ENCODE results near the gene EEF1E1. TPM values are rescaled to one million over a fixed set of nuclear protein-coding genes. Genes with fewer than 3 reads are reported as not detected.
A peak's percentile ranks its signal among the peaks of the same experiment; 100 is the strongest.

EEF1E1 gene
- total RNA-seq, 1 experiment from 2014 or later = 72.5 TPM

- no peak overlapping the region for H3K27ac ChIP-seq
- no peaks in the 10 kb centered on the region for H3K9me3 ChIP-seq (replicated peaks)
- no peaks in the 10 kb centered on the region for H3K27me3 ChIP-seq
- H3K4me1 ChIP-seq = no peaks in the 10 kb centered on the region; the same call in 1 of the 2 replicates
- DNase-seq = no peak
- no peak overlapping the region for H3K4me3 ChIP-seq
- no peaks in the 10 kb centered on the region for H3K36me3 ChIP-seq
Observed at GRCh38 chr6:8108759-8109539, 6.6 kb upstream of the EEF1E1 start.

GRCh38 chr6:8108031-8108660 lies 5.8 kb upstream of the EEF1E1 start:
- no peak overlapping the region for H3K4me3 ChIP-seq
- H3K36me3 ChIP-seq = no peaks in the 10 kb centered on the region
- no peaks in the 10 kb centered on the region for H3K27me3 ChIP-seq
- H3K4me1 ChIP-seq = no peaks in the 10 kb centered on the region; the same call in 1 of the 2 replicates
- no peaks in the 10 kb centered on the region for H3K9me3 ChIP-seq (replicated peaks)
- peak; percentile 9 to 20 for DNase-seq
- H3K27ac ChIP-seq = no peak overlapping the region

- no peaks in the 10 kb centered on the region for H3K36me3 ChIP-seq
- no peak for DNase-seq
- H3K4me3 ChIP-seq = no peak overlapping the region
- no peaks in the 10 kb centered on the region for H3K27me3 ChIP-seq
- no peaks in the 10 kb centered on the region; the same call in 1 of the 2 replicates for H3K4me1 ChIP-seq
- no peaks in the 10 kb centered on the region for H3K9me3 ChIP-seq (replicated peaks)
- no peak overlapping the region for H3K27ac ChIP-seq
Observed at GRCh38 chr6:8105791-8106190, 3.4 kb upstream of the EEF1E1 start.

DNA sequence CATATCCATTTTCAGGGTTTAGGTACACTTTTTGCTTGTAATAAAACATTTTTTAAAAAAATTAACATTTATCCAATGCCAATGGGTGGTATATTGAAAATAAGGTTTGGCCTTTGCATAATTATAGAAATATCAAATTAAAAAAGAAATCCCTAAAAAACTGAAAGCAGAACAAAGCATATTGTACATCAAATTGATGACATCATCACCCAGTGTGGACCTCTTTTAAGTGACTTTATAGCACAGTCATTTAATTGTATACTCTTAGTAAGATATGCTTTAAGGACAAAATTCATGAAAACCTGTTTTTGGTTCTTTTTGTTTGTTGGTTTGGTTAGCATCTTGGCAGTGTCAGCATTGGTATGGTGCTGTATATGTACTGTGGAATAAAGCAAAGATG lies 1.4 kb upstream of the EEF1E1 start:
- no peak overlapping the region for H3K27ac ChIP-seq

GRCh38 chr6:8100159-8100854 lies 2.0 kb downstream of the EEF1E1 start:
- Histone ChIP-seq H3K27me3 (no peaks in the 10 kb centered on the region), H3K36me3 (peaks cover 9% of the 10 kb centered on the region), H3K27ac (no peak overlapping the region), H3K9me3 (replicated peaks) (no peaks in the 10 kb centered on the region), H3K4me1 (no peaks in the 10 kb centered on the region), H3K4me3 (no peak overlapping the region)
- DNase-seq = no peak

More for the DNA sequence above, 1.4 kb upstream of the EEF1E1 start:
- Histone ChIP-seq H3K9me3 (replicated peaks) (no peaks in the 10 kb centered on the region), H3K27me3 (no peaks in the 10 kb centered on the region), H3K4me3 (no peak overlapping the region), H3K36me3 (no peaks in the 10 kb centered on the region; the same call in 1 of the 2 replicates), H3K4me1 (no peaks in the 10 kb centered on the region; the same call in 1 of the 2 replicates)
- no peak for DNase-seq

GRCh38 chr6:8090650-8091049 lies 11.7 kb downstream of the EEF1E1 start:
- H3K27me3 ChIP-seq = no peaks in the 10 kb centered on the region
- no peak for DNase-seq
- no peaks in the 10 kb centered on the region for H3K4me1 ChIP-seq
- no peaks in the 10 kb centered on the region for H3K9me3 ChIP-seq (replicated peaks)
- H3K4me3 ChIP-seq = no peak overlapping the region
- H3K36me3 ChIP-seq = peaks cover 43% of the 10 kb centered on the region
- no peak overlapping the region for H3K27ac ChIP-seq

DNA sequence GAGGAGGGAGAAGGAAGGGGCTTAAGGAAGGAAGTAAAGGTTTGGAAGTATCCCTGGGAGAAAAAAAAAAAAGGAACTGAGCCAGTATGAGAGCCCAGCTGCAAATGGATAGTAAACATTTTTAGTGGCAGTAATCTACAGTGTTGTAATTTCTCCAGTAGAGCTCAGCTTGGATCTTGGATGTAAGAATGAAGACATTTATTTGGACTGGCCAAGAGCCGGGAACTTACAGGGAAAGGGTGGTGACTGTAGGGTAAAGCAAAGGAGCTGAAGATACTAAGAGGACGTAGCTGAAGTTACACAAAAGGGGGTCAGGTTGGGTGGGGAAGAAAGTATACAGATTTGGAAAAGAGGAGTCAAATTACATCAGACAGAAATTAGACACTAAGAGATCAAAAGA lies 13.5 kb downstream of the EEF1E1 start:
- Histone ChIP-seq H3K9me3 (replicated peaks) (no peaks in the 10 kb centered on the region), H3K27ac (no peak overlapping the region), H3K4me1 (no peaks in the 10 kb centered on the region; the same call in 1 of the 2 replicates), H3K27me3 (no peaks in the 10 kb centered on the region), H3K36me3 (peaks cover 40% of the 10 kb centered on the region), H3K4me3 (no peak overlapping the region)
- no peak for DNase-seq

DNA sequence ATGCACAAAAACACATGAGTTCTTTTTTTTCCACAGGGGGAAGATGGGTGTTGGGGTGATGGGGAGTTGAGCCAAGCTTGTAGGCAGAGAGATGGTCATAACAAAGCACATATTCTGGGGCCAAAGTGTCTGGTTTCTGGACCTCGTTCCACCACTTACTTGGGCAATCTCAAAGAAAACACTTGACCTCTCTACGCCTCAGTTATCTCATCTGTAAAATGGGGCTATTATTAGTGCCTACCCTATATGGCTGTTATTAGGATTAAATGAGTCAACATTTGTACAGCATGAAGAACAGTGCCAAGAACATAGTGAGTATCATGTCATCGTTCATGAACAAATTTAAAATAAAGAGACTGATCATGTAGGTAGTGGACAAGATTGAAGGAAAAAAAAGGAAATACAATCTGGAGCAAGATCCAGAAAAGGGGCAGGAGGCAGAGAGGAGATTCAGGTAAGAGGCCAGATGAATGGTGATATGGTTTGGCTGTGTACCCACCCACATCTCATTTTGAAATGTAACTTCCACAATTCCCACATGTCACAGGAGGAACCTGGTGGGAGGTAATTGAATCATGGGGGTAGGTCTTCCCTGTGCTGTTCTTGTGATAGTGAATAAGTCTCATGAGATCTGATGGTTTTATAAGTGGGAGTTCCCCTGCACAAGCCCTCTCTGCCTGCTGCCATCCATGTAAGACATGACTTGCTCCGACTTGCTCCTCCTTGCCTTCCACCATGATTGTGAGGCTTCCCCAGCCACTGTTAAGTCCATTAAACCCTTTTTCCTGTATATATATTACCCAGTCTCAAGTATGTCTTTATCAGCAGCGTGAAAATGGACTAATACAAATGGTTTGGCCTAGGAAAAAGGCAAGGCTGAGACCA lies 14.2 kb downstream of the EEF1E1 start:
- DNase-seq = no peak

GRCh38 chr6:8086755-8087306 lies 15.5 kb downstream of the EEF1E1 start:
- Histone ChIP-seq H3K27me3 (no peaks in the 10 kb centered on the region), H3K4me1 (no peaks in the 10 kb centered on the region; the same call in 1 of the 2 replicates), H3K4me3 (no peak overlapping the region), H3K36me3 (peaks cover 40% of the 10 kb centered on the region), H3K27ac (no peak overlapping the region), H3K9me3 (replicated peaks) (no peaks in the 10 kb centered on the region)
- DNase-seq = no peak

More for the DNA sequence above, 14.2 kb downstream of the EEF1E1 start:
- Histone ChIP-seq H3K9me3 (replicated peaks) (no peaks in the 10 kb centered on the region), H3K36me3 (peaks cover 40% of the 10 kb centered on the region), H3K4me3 (no peak overlapping the region), H3K4me1 (no peaks in the 10 kb centered on the region; the same call in 1 of the 2 replicates), H3K27me3 (no peaks in the 10 kb centered on the region), H3K27ac (no peak overlapping the region)

GRCh38 chr6:8085053-8085511 lies 17.3 kb downstream of the EEF1E1 start:
- peak; percentile 22 to 32 for DNase-seq
- no peaks in the 10 kb centered on the region for H3K9me3 ChIP-seq (replicated peaks)
- H3K4me1 ChIP-seq = no peaks in the 10 kb centered on the region; the same call in 1 of the 2 replicates
- no peak overlapping the region for H3K27ac ChIP-seq
- no peak overlapping the region for H3K4me3 ChIP-seq
- peaks cover 23% of the 10 kb centered on the region for H3K36me3 ChIP-seq
- H3K27me3 ChIP-seq = no peaks in the 10 kb centered on the region

DNA sequence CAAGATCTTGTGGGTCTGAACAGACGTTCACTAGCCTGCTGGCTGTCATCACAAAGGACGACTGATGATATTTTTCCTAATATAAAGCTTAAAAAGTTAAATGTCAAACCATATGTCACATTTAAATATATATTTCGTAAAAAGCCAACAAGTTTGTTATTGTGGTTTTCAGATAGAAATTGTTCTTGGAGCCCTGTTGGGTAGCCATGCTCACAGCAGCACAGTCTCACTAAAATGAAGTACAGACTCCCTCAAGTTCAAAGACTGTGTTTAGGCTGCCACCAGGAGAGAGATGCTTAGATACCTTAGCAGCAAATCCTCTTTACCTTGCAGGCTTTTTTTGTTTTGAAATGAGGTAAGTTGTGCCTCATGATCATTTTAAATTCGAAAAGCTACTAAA lies 17.8 kb downstream of the EEF1E1 start:
- H3K9me3 ChIP-seq (replicated peaks) = no peaks in the 10 kb centered on the region
- H3K36me3 ChIP-seq = peaks cover 20% of the 10 kb centered on the region
- no peak overlapping the region for H3K27ac ChIP-seq
- no peaks in the 10 kb centered on the region for H3K27me3 ChIP-seq
- H3K4me3 ChIP-seq = no peak overlapping the region
- DNase-seq = no peak
- H3K4me1 ChIP-seq = no peaks in the 10 kb centered on the region; the same call in 1 of the 2 replicates

DNA sequence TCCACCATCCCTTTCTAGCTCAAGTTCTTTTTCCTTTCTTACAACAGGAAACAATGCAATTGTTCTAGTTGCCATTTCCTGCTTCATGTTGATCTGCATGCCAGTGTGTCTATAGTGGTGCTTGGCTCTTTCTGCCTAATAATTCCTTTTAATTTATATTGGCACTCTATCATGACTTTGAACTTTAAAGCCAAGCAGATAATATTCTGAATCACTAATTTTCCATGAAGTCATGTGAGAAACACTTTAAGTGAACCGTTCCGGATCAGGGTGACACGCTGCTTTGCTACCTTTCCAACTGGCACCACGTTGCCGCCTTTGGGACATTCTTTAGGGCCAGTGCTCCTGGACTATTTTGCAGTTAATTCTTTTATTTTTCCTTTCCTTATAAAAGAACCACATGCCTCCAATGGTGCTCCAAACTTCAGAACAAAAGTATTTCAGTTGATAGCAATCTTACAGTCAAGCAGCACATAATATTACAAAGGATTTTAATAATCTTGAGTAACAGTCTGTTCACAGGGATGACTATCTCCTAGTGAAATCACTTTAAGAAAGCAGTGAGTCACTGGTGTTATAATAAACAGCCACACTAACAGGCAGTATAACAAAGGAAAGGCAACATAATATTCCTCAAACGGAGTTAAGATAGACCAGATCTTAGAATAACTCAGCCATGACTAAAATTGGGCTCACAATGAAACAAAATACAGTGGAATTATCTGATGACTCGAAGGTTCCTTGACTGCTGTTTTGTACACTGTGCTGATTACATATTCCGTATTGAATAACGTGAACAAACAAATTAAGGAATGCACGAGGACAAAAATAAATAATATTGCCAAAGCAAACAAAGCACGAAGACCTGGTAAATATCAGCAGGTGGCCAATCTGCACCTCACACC lies 19.1 kb downstream of the EEF1E1 start:
- H3K36me3 ChIP-seq = peaks cover 18% of the 10 kb centered on the region
- H3K4me1 ChIP-seq = no peaks in the 10 kb centered on the region; the same call in 1 of the 2 replicates
- no peak for DNase-seq
- H3K4me3 ChIP-seq = no peak overlapping the region
- H3K27me3 ChIP-seq = no peaks in the 10 kb centered on the region
- no peaks in the 10 kb centered on the region for H3K9me3 ChIP-seq (replicated peaks)
- H3K27ac ChIP-seq = no peak overlapping the region

DNA sequence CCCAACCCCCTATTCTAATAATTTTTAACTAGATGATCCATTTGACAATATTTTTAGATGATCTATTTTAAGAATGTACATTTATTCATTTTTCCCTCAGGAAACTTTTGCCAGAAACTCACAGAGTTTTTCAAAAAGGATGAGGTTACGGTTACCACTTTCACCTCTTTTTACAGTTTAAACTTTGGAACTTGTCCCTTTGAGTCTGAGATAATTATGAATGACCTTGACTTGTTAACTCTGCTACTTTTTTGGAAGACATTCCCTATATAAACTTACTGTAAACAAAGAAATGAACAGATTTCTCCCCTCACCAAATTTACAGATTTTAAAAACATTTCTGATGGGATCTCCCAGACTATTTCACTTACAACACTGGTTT lies 19.8 kb downstream of the EEF1E1 start:
- no peak overlapping the region for H3K27ac ChIP-seq
- no peaks in the 10 kb centered on the region for H3K9me3 ChIP-seq (replicated peaks)
- no peaks in the 10 kb centered on the region for H3K27me3 ChIP-seq
- H3K4me3 ChIP-seq = no peak overlapping the region
- no peaks in the 10 kb centered on the region; the same call in 1 of the 2 replicates for H3K4me1 ChIP-seq
- H3K36me3 ChIP-seq = peaks cover 11% of the 10 kb centered on the region
- no peak for DNase-seq
